Measurements from ENCODE around the gene CLDN20. TPM values are rescaled to one million over a fixed set of nuclear protein-coding genes. Genes with fewer than 3 reads are reported as not detected.
A peak's percentile ranks its signal among the peaks of the same experiment; 100 is the strongest.

CLDN20 gene
- total and polyA plus RNA-seq, 2 donors (not counting 3 experiments of a cell fraction or from before 2014, with no cell fraction given): not detected

DNA sequence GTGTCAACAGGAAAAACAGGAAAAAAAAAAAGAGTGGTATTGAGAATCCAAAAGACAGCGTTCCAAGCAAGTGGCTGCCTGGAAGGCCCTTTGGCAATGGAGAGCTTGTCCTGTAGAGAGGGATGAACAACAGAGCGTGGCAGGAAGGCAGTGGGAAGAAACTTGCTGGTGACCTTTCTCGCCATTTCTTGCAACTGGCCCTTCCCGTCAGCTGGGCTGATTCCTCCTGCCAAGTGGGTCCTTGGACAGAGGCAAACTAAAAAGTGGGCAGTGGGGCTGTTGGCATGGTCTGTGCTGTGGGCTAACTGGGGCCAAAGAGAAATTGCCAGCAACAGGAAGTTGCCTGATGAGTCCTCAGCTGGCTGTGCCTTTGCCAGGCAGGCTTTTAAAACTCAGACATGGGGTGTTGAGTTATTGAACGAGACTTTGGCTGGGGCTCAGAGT is 43.9 kb upstream of the CLDN20 start:
- POLR2A ChIA-PET: no interaction called here
- H3K4me1 ChIP-seq (ENCODE audit: control insufficient read depth, extremely low read depth, insufficient read depth, low read length): peaks cover 15% of the 10 kb centered on the region
- no peak overlapping the region for H3K9ac ChIP-seq (replicated peaks; ENCODE audit: extremely low read depth, insufficient read depth, low read length)
- FAIRE-seq (no peak), DNase-seq (ENCODE audit: low read depth, low spot score) (peak; percentile 20)
- no peaks in the 10 kb centered on the region for H3K9me1 ChIP-seq (replicated peaks; ENCODE audit: control insufficient read depth, extremely low read depth, insufficient read depth, low read length)
- dilution Hi-C loops (cut with MboI; ENCODE audit: extremely low pct_ligation_motif_present, low sequenced_read_pairs): no loop called here
- CTCF ChIA-PET: no interaction called here
- H3K9me3 ChIP-seq (replicated peaks; ENCODE audit: control insufficient read depth, insufficient read depth, low read length): no peaks in the 10 kb centered on the region
- H3K27me3 ChIP-seq (ENCODE audit: control insufficient read depth in 2 of 2, insufficient read depth in 2 of 2, low read length in 2 of 2): no peaks in the 10 kb centered on the region
- TF ChIP-seq POLR2AphosphoS5 (IDR thresholded peaks at IDR 0.05; ENCODE audit: insufficient read depth, low read depth, low read length): no peak
- no peak for TF ChIP-seq JUN (IDR thresholded peaks at IDR 0.05; ENCODE audit: borderline replicate concordance, insufficient read depth, insufficient read length, low read depth)
- TF ChIP-seq MYC (IDR thresholded peaks at IDR 0.05; ENCODE audit: low read depth, low read length): no peak
- no peak for TF ChIP-seq POLR2A (IDR thresholded peaks at IDR 0.05; ENCODE audit: low read depth, low read length)
- TF ChIP-seq FOS (IDR thresholded peaks at IDR 0.05; ENCODE audit: borderline replicate concordance, insufficient read depth, low read length): no peak
- TF ChIP-seq GATA2 (IDR thresholded peaks at IDR 0.05; ENCODE audit: insufficient read depth, insufficient read length, low read depth, low read length): no peak
- TF ChIP-seq, protein P1, sequence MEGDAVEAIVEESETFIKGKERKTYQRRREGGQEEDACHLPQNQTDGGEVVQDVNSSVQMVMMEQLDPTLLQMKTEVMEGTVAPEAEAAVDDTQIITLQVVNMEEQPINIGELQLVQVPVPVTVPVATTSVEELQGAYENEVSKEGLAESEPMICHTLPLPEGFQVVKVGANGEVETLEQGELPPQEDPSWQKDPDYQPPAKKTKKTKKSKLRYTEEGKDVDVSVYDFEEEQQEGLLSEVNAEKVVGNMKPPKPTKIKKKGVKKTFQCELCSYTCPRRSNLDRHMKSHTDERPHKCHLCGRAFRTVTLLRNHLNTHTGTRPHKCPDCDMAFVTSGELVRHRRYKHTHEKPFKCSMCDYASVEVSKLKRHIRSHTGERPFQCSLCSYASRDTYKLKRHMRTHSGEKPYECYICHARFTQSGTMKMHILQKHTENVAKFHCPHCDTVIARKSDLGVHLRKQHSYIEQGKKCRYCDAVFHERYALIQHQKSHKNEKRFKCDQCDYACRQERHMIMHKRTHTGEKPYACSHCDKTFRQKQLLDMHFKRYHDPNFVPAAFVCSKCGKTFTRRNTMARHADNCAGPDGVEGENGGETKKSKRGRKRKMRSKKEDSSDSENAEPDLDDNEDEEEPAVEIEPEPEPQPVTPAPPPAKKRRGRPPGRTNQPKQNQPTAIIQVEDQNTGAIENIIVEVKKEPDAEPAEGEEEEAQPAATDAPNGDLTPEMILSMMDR (IDR thresholded peaks at IDR 0.05; ENCODE audit: extremely low read depth in 1 of 2, insufficient read depth in 1 of 2, low read depth in 1 of 2, low read length in 2 of 2): no peak
- no peak for TF ChIP-seq EZH2 (IDR thresholded peaks at IDR 0.05; ENCODE audit: borderline replicate concordance, low read depth, low read length, severe bottlenecking)
- TF ChIP-seq, protein P2, sequence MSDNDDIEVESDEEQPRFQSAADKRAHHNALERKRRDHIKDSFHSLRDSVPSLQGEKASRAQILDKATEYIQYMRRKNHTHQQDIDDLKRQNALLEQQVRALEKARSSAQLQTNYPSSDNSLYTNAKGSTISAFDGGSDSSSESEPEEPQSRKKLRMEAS (IDR thresholded peaks at IDR 0.05; ENCODE audit: insufficient read depth, insufficient read length): no peak
- no peak overlapping the region for H3K4me3 ChIP-seq (replicated peaks in 1 of 3; ENCODE audit: insufficient read depth in 1 of 3, low read depth in 1 of 3, low read length in 3 of 3)
- H3K27ac ChIP-seq (ENCODE audit: insufficient read depth, low read depth, low read length): no peak overlapping the region
- no TSS peak for BruUV-seq (replicated peaks)
- no peaks in the 10 kb centered on the region for H3K36me3 ChIP-seq (ENCODE audit: control insufficient read depth in 2 of 2, extremely low read depth in 1 of 2, insufficient read depth in 2 of 2, low read length in 2 of 2)
- no peaks in the 10 kb centered on the region for H4K20me1 ChIP-seq (replicated peaks; ENCODE audit: control insufficient read depth, extremely low read depth, insufficient read depth, low read length)
- no peak overlapping the region for H2AFZ ChIP-seq (ENCODE audit: low read depth, low read length)
- intact Hi-C loops (cut with micrococcal nuclease): no loop called here
- no peaks in the 10 kb centered on the region for H3K79me2 ChIP-seq (ENCODE audit: control insufficient read depth, insufficient read depth, low read length)
- no peak overlapping the region for H3K4me2 ChIP-seq (ENCODE audit: insufficient read depth, low read length)

Measured in endothelial cell of umbilical vein (primary cell).